HG02884 (cell line): ENCODE data around the gene RFTN2.
"Not testable (repeated sequence)": the region's sequence is repeated elsewhere in the genome, so short reads cannot be mapped to it uniquely, and the experiment has no call there.

Source experiments
- ATAC-seq: cut with Tn5 transposase; IDR thresholded peaks from one replicate; pipeline ENCODE4 v1.9.1; 2021; ENCODE audit warnings: mild to moderate bottlenecking, moderate library complexity; ENCODE audit not compliant: unreplicated experiment

RFTN2 gene

GRCh38 chr2:197606180-197606579 lies 69.2 kb downstream of the RFTN2 start:
- ATAC-seq: peak; percentile 91

DNA sequence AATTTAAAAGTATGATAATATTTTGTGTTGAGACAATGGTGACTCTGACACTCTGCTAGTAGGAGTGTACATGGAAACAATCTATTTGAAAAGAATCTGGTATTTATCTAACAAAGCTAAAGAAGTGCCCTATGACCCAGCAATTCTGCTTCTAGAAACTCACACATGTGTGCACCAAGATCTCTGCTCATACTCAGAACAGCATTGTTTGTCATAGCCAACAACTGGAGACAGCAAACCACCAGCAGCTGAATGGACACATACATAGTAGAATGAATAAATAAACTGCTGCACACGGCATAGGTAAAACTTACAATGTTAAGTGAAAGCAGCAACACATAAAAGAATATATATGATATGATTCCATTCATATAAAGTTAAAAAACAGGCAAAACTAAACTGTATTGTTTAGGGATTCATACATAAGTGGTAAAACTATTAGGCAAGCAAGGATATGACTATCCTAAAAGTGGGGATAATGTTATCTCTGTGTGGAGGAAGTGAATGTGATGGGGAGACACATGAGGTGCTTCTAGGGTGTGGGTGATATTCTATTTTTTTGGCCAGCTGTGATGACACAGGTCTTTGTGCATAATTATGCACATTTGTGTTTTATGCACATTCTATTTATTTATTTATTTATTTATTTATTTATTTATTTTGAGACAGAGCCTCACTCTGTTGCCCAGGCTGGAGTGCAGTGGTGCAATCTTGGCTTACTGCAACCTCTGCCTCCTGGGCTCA lies 71.1 kb downstream of the RFTN2 start:
- no peak for ATAC-seq

- no peak for ATAC-seq
Observed at GRCh38 chr2:197601726-197602125, 73.7 kb downstream of the RFTN2 start.

DNA sequence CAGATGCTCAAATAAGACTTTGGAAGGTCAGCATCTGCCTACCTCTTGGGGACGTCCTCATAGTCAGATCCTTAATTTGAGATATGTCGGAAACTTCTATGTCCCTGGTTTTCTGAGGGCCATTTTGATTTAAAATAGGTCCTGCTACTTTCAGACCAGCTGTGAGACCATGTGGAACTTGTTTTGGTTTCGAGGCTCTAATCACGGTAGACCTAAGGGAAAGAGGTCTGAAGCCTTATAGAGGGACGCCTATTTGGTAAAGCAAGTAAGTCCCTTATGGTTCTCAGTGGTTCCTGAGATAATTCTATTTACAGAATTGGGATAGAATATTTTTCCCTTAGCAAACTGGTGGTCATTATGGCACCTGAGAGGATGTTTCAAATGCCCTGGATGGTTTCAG lies 75.1 kb downstream of the RFTN2 start:
- ATAC-seq: no peak

DNA sequence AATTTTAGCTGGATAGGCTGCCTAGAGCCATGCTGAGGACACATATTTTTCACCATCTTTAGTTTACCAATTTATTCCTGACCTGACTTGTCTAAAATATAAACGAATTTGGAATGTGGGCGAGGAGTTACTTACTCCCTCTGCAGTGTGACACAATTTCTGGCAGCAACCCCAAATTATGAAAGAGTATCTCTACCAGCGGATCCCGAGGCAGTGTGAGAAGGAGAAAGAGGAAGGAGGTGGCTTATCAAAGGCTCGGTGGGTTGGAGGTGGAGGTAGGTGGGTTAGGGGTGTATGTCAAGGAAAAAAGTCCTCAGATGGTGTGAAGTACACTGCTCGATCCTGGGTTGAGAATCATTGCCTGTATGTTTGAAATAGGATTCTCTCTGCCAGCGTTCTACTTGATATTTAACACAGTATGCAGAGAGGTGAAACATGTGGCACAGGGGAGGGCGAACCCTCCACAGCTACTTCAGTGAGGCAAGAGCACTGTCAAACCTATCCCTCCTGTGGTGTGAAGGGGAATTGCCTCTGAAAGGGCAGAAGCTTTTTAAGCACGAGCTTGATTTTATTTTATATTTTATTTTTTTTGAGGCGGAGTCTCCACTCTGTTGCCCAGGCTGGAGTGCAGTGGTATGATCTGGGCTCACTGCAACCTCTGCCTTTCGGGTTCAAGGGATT lies 76.0 kb downstream of the RFTN2 start:
- peak; percentile 77 for ATAC-seq

DNA sequence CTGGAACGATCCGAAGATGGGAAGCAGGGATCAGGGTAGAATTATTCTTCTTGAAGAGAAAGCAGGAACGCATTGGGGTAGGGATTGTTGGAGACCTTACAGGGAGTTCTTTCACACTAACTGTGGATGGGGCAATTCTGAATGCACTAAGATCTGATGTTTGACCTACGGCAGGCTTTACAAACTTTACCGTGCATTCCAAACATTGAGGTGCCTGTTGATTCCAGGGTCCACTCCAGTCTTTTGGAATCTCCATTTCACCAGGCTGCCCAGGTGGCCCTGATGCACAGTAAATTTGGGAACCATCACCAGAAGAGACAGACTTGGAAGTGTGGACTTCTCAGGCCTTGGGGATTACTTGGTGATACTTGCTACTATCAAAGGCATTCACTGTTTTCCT lies 76.9 kb downstream of the RFTN2 start:
- ATAC-seq: no peak

DNA sequence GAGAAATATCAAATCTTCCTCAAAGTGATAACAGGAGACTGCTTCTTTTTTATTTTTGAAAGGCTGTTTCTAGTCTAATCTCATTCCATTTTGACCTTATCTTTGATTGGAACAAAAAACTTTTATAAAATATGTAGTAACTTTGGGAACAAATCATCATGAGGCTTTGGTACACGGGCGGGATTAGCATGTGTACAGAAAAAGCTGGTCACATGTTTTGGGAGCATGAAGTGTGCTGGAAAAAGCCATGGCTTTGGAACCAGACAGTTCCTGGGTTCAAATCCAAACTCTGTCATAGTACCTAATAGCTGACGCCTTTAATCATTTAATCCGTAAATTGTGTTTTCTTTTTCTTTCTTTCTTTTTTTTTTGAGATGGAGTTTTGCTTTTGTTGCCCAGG lies 78.2 kb downstream of the RFTN2 start:
- no peak for ATAC-seq

GRCh38 chr2:197596766-197597165 lies 78.6 kb downstream of the RFTN2 start:
- ATAC-seq: no peak

DNA sequence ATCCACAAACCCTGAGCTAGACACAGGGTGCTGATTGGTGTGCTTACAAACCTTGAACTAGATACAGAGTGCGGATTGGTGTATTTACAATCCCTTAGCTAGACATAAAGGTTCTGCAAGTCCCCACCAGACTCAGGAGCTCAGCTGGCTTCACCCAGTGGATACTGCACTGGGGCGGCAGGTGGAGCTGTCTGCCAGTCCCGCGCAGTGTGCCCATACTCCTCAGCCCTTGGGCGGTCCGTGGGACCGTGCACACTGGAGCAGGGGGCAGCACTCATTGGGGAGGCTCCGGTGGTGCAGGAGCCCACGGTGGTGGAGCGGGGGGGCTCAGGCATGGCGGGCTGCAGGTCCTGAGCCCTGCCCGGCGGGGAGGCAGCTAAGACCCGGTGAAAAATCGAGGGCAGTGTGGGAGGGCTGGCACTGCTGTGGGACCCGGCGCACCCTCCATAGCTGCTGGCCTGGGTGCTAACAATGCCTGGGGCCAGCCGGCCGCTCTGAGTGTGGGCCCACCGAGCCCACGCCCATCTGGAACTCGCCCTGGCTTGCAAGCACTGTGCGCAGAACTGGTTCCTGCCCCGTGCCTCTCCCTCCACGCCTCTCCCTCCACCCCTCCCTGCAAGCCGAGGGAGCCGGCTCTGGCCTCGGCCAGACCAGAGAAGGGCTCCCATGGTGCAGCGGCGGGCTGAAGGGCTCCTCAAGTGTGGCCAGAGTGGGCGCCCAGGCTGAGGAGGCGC lies 83.9 kb downstream of the RFTN2 start:
- no peak for ATAC-seq

- ATAC-seq: not testable (repeated sequence)
Observed at GRCh38 chr2:197587255-197587654, 88.1 kb downstream of the RFTN2 start.

GRCh38 chr2:197580166-197580565 lies 95.2 kb downstream of the RFTN2 start:
- ATAC-seq: not testable (repeated sequence)

GRCh38 chr2:197578294-197578693 lies 97.1 kb downstream of the RFTN2 start:
- not testable (repeated sequence) for ATAC-seq

DNA sequence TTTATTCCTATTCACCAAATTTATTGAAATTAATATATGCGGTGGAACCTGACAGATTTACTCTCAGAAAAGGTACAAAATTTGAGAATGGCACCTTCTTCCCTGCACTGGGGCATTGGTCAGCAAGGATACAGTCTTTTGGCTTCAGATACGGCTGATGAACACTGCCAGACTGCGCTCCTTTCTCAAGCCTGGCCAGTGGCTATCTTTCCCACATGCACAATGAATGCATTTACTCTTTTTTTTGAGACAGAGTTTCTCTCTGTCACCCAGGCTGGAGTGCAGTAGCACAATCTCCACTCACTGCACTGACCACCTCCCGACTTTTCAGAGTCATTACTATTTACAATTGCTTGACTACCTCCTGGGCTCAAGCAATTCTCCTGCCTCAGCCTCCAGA lies 97.9 kb downstream of the RFTN2 start:
- ATAC-seq: no peak

DNA sequence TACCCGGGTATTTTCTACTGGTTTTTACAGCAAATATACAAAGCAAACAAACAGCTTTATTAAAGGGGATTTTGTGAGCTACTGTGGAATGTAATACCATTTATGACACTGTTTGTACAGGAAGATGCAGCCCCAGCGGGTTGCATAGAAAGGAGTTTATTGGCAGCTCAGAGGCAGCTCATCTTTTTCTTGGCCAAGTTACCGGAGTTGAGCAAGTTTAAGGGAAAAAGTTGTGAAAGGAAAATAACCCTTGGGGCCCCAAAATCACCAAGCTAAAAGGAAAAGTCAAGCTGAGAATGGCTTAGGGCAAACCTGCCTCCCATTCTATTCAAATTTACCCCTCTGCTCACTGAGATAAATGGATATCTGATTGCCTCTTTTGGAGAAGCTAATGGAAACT lies 98.8 kb downstream of the RFTN2 start:
- ATAC-seq: no peak

GRCh38 chr2:197575987-197576386 lies 99.4 kb downstream of the RFTN2 start:
- no peak for ATAC-seq

- no peak for ATAC-seq
Observed at GRCh38 chr2:197573608-197574007, 101.8 kb downstream of the RFTN2 start.

- no peak for ATAC-seq
Observed at GRCh38 chr2:197571627-197572271, 103.6 kb downstream of the RFTN2 start.

DNA sequence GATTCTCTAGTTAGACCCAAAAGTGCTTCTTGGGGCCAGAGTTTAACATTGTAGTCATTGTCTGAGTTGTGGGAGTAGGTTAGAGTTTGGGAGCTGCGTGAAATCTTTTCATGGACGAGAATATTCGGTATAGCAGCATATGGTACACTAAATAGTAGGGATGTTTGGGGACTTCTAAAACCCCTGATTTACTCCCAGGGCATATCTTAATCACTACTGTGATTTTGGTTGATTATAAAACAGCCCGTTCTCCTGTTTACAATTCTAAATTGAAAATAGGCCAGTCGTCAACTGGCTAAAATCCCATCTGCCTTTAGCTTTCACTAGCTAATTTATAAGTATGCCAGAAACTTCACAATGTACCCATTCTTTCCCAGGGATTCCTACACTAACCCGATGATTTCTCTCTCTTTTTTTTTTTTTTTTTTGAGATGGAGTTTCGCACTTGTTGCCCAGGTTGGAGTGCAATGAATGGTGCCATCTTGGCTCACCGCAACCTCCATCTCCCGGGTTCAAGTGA lies 115.2 kb downstream of the RFTN2 start:
- ATAC-seq: no peak

- ATAC-seq: no peak
Observed at GRCh38 chr2:197559681-197560080, 115.7 kb downstream of the RFTN2 start.

DNA sequence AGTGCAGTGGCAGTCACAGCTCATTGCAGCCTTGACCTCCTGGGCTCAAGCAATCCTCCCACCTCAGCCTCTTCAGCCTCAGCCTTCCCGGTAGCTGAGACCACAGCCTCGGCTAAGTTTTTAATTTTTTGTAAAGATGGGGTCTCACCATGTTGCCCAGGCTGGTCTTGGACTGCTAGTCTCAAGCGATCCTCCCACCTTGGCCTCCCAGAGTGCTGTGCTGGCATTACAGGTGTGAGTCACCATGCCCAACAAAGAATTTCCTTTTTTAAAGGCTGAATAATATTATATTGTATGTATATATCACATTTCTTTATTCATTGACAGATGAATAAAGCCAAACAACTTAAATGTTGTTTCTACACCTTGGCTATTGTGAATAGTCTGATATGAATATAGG lies 117.0 kb downstream of the RFTN2 start:
- ATAC-seq: no peak

DNA sequence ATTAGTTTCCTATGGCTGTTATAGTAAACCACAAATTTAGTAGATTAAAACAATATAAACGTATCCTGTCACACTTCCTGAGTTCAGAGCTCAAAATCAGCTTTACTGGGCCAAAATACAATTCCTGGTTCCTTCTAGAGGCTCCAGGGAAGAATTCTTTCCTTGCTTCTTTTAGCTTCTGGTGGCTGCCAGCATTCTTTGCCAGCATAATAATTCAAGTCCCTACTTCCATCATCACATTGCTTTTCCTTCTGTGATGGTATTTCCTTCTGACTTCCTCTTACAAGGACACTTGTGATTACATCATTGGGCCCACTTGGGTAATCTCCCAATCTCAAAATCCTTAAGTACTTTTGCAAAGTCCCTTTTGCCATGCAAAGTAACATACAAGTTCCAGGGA lies 118.9 kb downstream of the RFTN2 start:
- no peak for ATAC-seq
